NT2/D1 (cell line): ENCODE measurements around the gene ARL15.

ENCODE experiments used
- SUZ12 ChIP-seq: IDR thresholded peaks from 2 replicates; pipeline ENCODE4 v1.6.1; 2011; ENCODE audit not compliant: insufficient read length, insufficient read depth; ENCODE audit errors: extremely low read depth
- YY1 ChIP-seq: IDR thresholded peaks from 2 replicates; pipeline ENCODE4 v1.6.1; 2011; ENCODE audit not compliant: insufficient read length, insufficient read depth
- ZNF274 ChIP-seq: IDR thresholded peaks from 2 replicates; pipeline ENCODE4 v1.6.1; 2011; ENCODE audit warnings: mild to moderate bottlenecking, low read depth, low read length

DNA sequence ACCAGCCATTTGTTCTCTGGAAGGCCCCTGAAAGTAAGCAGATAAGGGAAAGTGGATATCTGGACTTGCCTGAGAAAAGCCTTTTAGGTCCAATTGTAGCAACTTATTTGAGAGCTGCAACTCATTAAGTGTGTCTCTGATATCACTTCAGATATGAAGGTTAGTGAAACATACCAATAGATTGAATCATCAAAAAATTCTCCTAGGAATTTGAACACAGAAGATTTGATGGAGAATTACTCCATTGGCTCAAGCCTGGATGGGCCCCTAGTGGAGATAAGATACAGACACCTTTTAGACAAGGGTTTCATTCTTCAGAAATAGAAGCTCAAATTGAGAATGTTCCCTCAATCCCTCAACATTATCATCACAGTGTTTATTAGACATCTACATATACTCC is 393.3 kb downstream of the ARL15 start:
- TF ChIP-seq ZNF274 (no peak), YY1 (no peak), SUZ12 (no peak)
